ENCODE results near the gene ARHGEF2.
"Not testable (repeated sequence)": the region's sequence is repeated elsewhere in the genome, so short reads cannot be mapped to it uniquely, and the experiment has no call there.

The ARHGEF2 gene

DNA sequence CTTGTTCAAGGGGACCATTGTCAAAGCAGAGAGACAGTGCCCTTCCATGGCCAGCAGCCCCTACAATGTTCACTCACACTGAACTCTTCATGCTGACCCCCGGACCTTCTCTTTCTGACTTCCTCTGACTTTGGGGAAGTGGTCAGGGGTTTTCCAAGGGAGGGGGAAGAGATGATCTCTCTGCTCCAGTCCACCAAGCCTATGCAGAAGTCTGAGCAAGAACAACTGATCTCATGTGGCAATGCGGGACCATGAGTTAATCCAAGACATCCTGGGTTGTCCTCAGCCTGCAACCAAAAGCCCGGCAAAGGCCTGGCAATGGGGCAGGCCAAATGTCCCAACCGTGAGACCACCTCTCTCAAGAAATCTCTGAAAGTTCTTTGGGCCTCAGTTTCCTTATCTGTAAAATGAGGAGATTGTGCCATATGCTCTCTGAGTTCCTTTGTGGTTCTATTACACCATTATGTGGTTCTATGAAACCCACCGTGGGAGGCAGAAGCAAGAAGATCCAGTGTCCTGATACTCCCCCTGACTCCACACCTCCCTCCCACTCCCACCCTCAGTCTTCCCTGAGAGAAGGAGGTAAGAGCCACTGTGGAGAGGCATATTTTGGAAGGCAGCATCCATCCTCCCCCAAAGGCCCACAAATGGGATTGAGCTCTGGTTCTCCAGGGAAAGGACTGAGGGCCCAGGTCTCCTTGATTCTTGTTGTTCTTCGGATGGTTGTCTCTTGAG, 11.8 kb upstream of the ARHGEF2 start:
- H3K36me3 ChIP-seq (ENCODE audit: control insufficient read depth in 1 of 2, insufficient read depth in 2 of 2, low read length in 2 of 2): no peaks in the 10 kb centered on the region
- peaks cover 2% of the 10 kb centered on the region for H3K27me3 ChIP-seq (ENCODE audit: insufficient read depth, low read length)
- no peak overlapping the region for H2BK5ac ChIP-seq (ENCODE audit: low read depth, low read length, poor library complexity)
- H3K4ac ChIP-seq (ENCODE audit: low read depth, low read length): no peak overlapping the region
- H3K79me1 ChIP-seq (ENCODE audit: low read length): no peaks in the 10 kb centered on the region
- no peak overlapping the region for H3K27ac ChIP-seq (ENCODE audit: low read depth, low read length)
- DNase-seq: peak in 1 of 2 donors; percentile 35
- no peak overlapping the region for H3K4me3 ChIP-seq (ENCODE audit: low read depth, low read length)
- no peak overlapping the region for H3K9ac ChIP-seq (ENCODE audit: low read length)
- no peak overlapping the region for H4K12ac ChIP-seq (ENCODE audit: low read depth, low read length)
- H3K79me2 ChIP-seq (ENCODE audit: control insufficient read depth, insufficient read depth, low read length, poor library complexity): no peaks in the 10 kb centered on the region
- no peak overlapping the region for H4K91ac ChIP-seq (ENCODE audit: low read depth, low read length)
- H3K23ac ChIP-seq (ENCODE audit: low read length): no peak overlapping the region
- H2AK5ac ChIP-seq (ENCODE audit: low read length): no peak overlapping the region
- H3K14ac ChIP-seq (ENCODE audit: low read length): no peak overlapping the region
- H2BK120ac ChIP-seq (ENCODE audit: insufficient read depth, low read length, poor library complexity): no peak overlapping the region
- H2AFZ ChIP-seq (ENCODE audit: insufficient read depth, low read length, poor library complexity): no peak overlapping the region
- H3K4me1 ChIP-seq (ENCODE audit: control insufficient read depth in 1 of 2, insufficient read depth in 2 of 2, low read length in 2 of 2): no peaks in the 10 kb centered on the region
- H3K4me2 ChIP-seq (ENCODE audit: low read length): no peak overlapping the region
- no CpG with 5 or more reads among the region's 6 CpGs for WGBS (ENCODE audit: extremely low coverage, insufficient coverage, insufficient read length)
- no peak overlapping the region for H2BK12ac ChIP-seq (ENCODE audit: low read length)
- H3K18ac ChIP-seq (ENCODE audit: low read length): no peak overlapping the region
- no peaks in the 10 kb centered on the region for H3K9me3 ChIP-seq (ENCODE audit: insufficient read depth, low read depth, low read length)
- H4K8ac ChIP-seq (ENCODE audit: low read depth, low read length): no peak overlapping the region

GRCh38 chr1:155989242-155990004, 11.1 kb upstream of the ARHGEF2 start:
- Histone ChIP-seq H3K4ac (ENCODE audit: low read depth, low read length) (no peak overlapping the region), H2BK120ac (ENCODE audit: insufficient read depth, low read length, poor library complexity) (no peak overlapping the region), H3K27ac (ENCODE audit: low read depth, low read length) (no peak overlapping the region), H3K79me1 (ENCODE audit: low read length) (no peaks in the 10 kb centered on the region), H4K91ac (ENCODE audit: low read depth, low read length) (no peak overlapping the region), H3K9me3 (ENCODE audit: insufficient read depth, low read depth, low read length) (no peaks in the 10 kb centered on the region), H4K8ac (ENCODE audit: low read depth, low read length) (no peak overlapping the region), H3K4me2 (ENCODE audit: low read length) (no peak overlapping the region), H3K36me3 (ENCODE audit: control insufficient read depth in 1 of 2, insufficient read depth in 2 of 2, low read length in 2 of 2) (no peaks in the 10 kb centered on the region), H3K18ac (ENCODE audit: low read length) (no peak overlapping the region), H3K23ac (ENCODE audit: low read length) (no peak overlapping the region), H3K9ac (ENCODE audit: low read length) (no peak overlapping the region), H2BK12ac (ENCODE audit: low read length) (no peak overlapping the region), H2AK5ac (ENCODE audit: low read length) (peak overlapping the region; percentile 16), H3K79me2 (ENCODE audit: control insufficient read depth, insufficient read depth, low read length, poor library complexity) (no peaks in the 10 kb centered on the region), H3K4me3 (ENCODE audit: low read depth, low read length) (no peak overlapping the region), H3K14ac (ENCODE audit: low read length) (no peak overlapping the region), H2BK5ac (ENCODE audit: low read depth, low read length, poor library complexity) (no peak overlapping the region), H3K4me1 (ENCODE audit: control insufficient read depth in 1 of 2, insufficient read depth in 2 of 2, low read length in 2 of 2) (no peaks in the 10 kb centered on the region), H2AFZ (ENCODE audit: insufficient read depth, low read length, poor library complexity) (no peak overlapping the region), H4K12ac (ENCODE audit: low read depth, low read length) (no peak overlapping the region), H3K27me3 (ENCODE audit: insufficient read depth, low read length) (peaks cover under 1% of the 10 kb centered on the region)
- no CpG with 5 or more reads among the region's 9 CpGs for WGBS (ENCODE audit: extremely low coverage, insufficient coverage, insufficient read length)
- peak; percentile 58 to 82 for DNase-seq

- WGBS (ENCODE audit: extremely low coverage, insufficient coverage, insufficient read length): no CpG with 5 or more reads among the region's 11 CpGs
- not testable (repeated sequence) for H2BK12ac ChIP-seq (ENCODE audit: low read length); H4K12ac ChIP-seq (ENCODE audit: low read depth, low read length); H3K23ac ChIP-seq (ENCODE audit: low read length); H3K4ac ChIP-seq (ENCODE audit: low read depth, low read length); H3K36me3 ChIP-seq (ENCODE audit: control insufficient read depth in 1 of 2, insufficient read depth in 2 of 2, low read length in 2 of 2); H3K4me3 ChIP-seq (ENCODE audit: low read depth, low read length); H3K9me3 ChIP-seq (ENCODE audit: insufficient read depth, low read depth, low read length); H3K18ac ChIP-seq (ENCODE audit: low read length); H3K14ac ChIP-seq (ENCODE audit: low read length); H3K79me2 ChIP-seq (ENCODE audit: control insufficient read depth, insufficient read depth, low read length, poor library complexity); H2AK5ac ChIP-seq (ENCODE audit: low read length); H4K8ac ChIP-seq (ENCODE audit: low read depth, low read length); H3K79me1 ChIP-seq (ENCODE audit: low read length); H3K4me2 ChIP-seq (ENCODE audit: low read length); H3K9ac ChIP-seq (ENCODE audit: low read length); H4K91ac ChIP-seq (ENCODE audit: low read depth, low read length); H2AFZ ChIP-seq (ENCODE audit: insufficient read depth, low read length, poor library complexity); H3K27me3 ChIP-seq (ENCODE audit: insufficient read depth, low read length); H2BK120ac ChIP-seq (ENCODE audit: insufficient read depth, low read length, poor library complexity); DNase-seq; H3K27ac ChIP-seq (ENCODE audit: low read depth, low read length); H2BK5ac ChIP-seq (ENCODE audit: low read depth, low read length, poor library complexity)
- peaks cover 2 to 10% of the 10 kb centered on the region in 2 experiments for H3K4me1 ChIP-seq (ENCODE audit: control insufficient read depth in 1 of 2, insufficient read depth in 2 of 2, low read length in 2 of 2)
These were observed 6.7 kb upstream of the ARHGEF2 start for GRCh38 chr1:155984903-155985645.

GRCh38 chr1:155984341-155984740, 6.0 kb upstream of the ARHGEF2 start:
- no peak overlapping the region for H3K4ac ChIP-seq (ENCODE audit: low read depth, low read length)
- H2BK120ac ChIP-seq (ENCODE audit: insufficient read depth, low read length, poor library complexity): no peak overlapping the region
- DNase-seq: no peak
- peaks cover 2% of the 10 kb centered on the region for H3K79me2 ChIP-seq (ENCODE audit: control insufficient read depth, insufficient read depth, low read length, poor library complexity)
- H4K91ac ChIP-seq (ENCODE audit: low read depth, low read length): no peak overlapping the region
- H2BK5ac ChIP-seq (ENCODE audit: low read depth, low read length, poor library complexity): no peak overlapping the region
- H4K12ac ChIP-seq (ENCODE audit: low read depth, low read length): no peak overlapping the region
- H2AK5ac ChIP-seq (ENCODE audit: low read length): no peak overlapping the region
- no peak overlapping the region for H3K4me2 ChIP-seq (ENCODE audit: low read length)
- H3K79me1 ChIP-seq (ENCODE audit: low read length): peaks cover 10% of the 10 kb centered on the region
- H3K27me3 ChIP-seq (ENCODE audit: insufficient read depth, low read length): no peaks in the 10 kb centered on the region
- no peak overlapping the region for H2BK12ac ChIP-seq (ENCODE audit: low read length)
- WGBS (ENCODE audit: extremely low coverage, insufficient coverage, insufficient read length): no CpG with 5 or more reads among the region's 7 CpGs
- no peak overlapping the region for H2AFZ ChIP-seq (ENCODE audit: insufficient read depth, low read length, poor library complexity)
- peaks cover 5 to 17% of the 10 kb centered on the region in 2 experiments for H3K4me1 ChIP-seq (ENCODE audit: control insufficient read depth in 1 of 2, insufficient read depth in 2 of 2, low read length in 2 of 2)
- H3K14ac ChIP-seq (ENCODE audit: low read length): no peak overlapping the region
- no peak overlapping the region for H3K9ac ChIP-seq (ENCODE audit: low read length)
- no peak overlapping the region for H3K27ac ChIP-seq (ENCODE audit: low read depth, low read length)
- no peak overlapping the region for H3K18ac ChIP-seq (ENCODE audit: low read length)
- H3K36me3 ChIP-seq (ENCODE audit: control insufficient read depth in 1 of 2, insufficient read depth in 2 of 2, low read length in 2 of 2): no peaks in the 10 kb centered on the region
- no peak overlapping the region for H4K8ac ChIP-seq (ENCODE audit: low read depth, low read length)
- H3K9me3 ChIP-seq (ENCODE audit: insufficient read depth, low read depth, low read length): no peaks in the 10 kb centered on the region
- no peak overlapping the region for H3K23ac ChIP-seq (ENCODE audit: low read length)
- no peak overlapping the region for H3K4me3 ChIP-seq (ENCODE audit: low read depth, low read length)

Data from trophoblast cell (in vitro differentiated cells and primary cell).